HG03066 (cell line): ENCODE data around the gene PPP1R12C.
"Not testable (repeated sequence)": the region's sequence is repeated elsewhere in the genome, so short reads cannot be mapped to it uniquely, and the experiment has no call there.

Experiments
- ATAC-seq: cut with Tn5 transposase; IDR thresholded peaks from one replicate; pipeline ENCODE4 v1.9.1; 2021; ENCODE audit warnings: low read depth; ENCODE audit not compliant: unreplicated experiment

The PPP1R12C gene

GRCh38 chr19:55116859-55117662 is at the start of gene PPP1R12C:
Gene PPP1R12C, minus strand, starts transcription at chr19:55117637. Its CDS starts 94 bp downstream, at chr19:55117543.
- no peak for ATAC-seq

DNA sequence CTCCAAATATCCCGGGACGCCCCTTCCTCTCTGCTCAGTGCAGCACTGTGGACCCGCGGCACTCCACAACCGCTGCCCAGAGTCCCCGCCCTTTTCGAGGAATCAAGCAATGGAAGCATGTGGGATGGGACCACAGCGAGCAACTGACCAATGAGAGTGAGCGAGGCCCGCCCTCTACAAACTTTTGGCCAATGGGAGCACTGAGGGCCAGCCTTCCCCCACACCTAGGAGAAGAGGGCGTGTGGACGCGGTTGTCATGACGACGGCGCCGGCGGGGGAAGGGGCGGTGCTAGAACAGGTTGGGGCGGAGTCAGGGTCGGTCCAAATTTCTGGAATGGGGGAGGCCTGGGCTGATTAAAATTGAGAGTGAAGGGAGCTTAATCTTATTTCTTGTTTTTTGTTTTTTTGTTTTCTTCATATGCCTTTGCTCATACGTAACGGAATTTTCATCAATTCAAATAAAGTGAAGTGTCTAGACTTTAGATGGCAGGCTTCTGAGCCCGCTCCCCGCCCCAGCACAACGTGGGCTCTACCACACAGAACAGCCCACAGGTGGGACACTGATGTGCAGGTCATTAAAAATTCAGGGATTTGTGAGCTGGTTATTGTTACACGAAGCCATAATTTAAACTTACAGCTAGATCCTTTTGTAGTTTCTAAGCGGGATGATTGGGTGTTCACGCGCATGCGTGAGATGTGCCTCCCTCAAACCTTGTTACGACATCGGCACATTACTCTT is 49.3 kb upstream of the PPP1R12C start, which contains the start of gene DNAAF3:
Gene DNAAF3 (minus strand): TSS at position 84 of the 739 bp plus-strand sequence. CDS start 200 bp downstream, outside the sequence.
- ATAC-seq = peak; percentile 75

GRCh38 chr19:55165952-55166529 is 48.6 kb upstream of the PPP1R12C start:
- ATAC-seq = no peak

DNA sequence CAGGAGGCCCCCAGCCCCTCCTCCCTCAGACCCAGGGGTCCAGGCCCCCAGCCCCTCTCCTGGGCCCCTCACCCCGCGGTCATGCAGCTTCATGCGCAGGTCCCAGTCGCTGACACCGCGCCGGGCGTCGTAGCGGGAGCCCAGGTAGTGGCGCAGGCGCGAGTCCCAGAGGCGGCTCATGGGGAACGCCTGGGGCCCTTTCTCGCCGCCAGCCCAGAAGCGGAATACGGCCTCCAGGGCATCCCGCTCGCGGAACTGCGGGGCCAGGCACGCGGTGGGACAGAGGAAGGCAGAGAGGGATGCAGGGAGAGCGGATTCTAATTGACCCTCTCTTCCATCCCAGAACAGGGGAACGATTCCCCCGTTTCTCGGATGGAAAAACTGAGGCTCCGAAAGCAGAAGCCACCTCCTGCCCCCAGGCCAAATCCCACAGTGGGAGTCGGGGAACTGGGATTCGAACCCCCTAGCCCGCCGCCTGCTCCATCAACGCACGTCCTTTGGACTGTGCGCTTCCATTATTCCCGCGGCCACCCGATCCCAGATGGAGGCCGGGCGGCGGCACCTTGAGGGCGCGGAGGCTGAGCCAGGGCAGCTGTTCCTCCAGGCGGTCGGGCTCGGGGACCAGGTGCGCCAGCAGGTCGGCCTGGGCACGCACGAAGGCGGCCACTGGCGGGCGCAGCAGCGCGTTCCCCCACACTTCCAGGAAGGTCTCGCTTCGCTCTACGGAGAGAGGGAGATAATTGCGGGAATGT is 44.3 kb upstream of the PPP1R12C start:
- ATAC-seq = no peak

DNA sequence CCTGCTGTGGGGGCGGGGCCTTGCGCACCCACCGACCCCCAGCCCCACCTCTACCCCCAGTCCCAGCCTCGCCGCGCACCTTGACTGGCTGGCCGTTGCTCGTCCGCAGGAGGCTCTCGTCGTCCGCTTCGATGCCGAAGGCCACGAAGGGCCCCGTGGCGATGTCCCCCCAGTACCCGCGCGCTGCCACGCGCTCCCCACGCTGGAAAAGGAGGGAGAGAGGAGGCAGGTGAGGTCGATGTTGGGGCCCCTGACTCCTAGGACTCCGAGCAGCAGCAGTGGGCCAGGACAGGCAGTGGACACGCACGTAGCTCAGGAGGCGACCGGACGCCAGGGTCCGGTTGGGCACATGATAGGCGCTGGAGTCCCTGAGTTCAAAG is 43.5 kb upstream of the PPP1R12C start:
- no peak for ATAC-seq

GRCh38 chr19:55160128-55160985 is 42.9 kb upstream of the PPP1R12C start:
- no peak for ATAC-seq

DNA sequence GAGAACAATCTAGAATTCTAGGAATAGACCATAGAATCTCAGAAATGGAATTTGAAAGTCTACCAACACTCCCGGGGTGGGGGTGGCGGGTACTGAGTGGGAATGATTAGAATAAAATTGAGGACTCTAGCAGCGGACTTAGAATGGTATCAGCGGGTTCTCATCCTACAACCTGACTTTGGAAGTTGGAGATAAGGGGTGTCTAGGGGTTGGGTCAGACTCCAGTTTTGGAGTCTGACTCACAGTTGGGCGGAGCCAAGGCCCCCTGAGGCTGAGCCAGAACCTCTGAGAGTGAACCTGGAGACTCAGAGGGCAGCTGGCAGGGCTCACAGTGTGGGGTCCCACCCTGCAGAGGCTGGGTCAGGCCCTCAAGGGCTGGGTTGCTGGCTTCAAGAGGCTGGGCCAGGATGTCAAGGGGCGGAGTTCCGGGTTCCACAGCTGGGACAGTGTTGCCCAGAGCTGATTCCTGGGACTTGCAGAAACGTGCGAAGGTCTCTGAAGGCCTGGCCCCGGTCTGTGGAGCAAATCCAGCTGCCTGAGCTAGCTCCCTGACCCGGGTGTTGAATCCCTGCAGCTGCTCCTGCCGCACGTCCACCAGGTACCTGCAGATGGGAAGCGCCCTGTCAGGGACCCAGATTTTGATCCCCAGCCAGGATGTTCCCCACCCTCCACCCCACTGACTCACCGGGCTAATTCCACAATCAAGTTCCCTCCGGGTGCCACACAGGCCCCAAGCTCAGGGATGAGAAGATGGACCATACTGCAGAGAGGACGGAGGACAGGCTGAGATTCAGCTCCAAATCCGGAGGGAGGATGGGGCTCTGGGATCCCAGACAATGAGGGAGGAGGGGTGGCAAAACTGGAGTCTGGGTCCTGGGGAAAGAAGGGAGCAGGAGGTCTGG is 41.7 kb upstream of the PPP1R12C start:
- ATAC-seq = no peak

DNA sequence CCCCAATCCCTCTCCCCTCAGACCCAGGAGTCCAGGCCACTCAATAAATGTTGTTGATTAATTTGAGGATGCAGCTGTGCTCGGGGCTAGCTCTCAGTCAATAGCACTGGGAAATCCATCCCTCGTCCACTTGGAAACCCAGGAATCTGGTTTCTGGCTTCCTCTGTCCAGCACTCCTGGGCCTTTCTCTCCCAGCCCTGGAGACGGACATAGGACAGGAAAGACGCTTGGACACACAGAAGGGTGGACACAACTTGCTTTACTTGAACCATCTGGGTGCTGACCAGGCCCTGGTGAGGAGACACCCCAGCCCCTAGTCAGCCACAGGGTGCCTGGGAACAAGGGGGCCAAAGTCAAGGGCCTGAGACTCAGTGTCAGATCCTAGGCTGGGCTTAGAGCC is 41.0 kb upstream of the PPP1R12C start:
- ATAC-seq = no peak

GRCh38 chr19:55157064-55157908 is 39.8 kb upstream of the PPP1R12C start, which contains the start of gene TNNI3:
Gene TNNI3, minus strand, starts transcription at chr19:55157732. Its CDS starts 143 bp downstream, at chr19:55157589.
- ATAC-seq = no peak

GRCh38 chr19:55156202-55157063 is 39.0 kb upstream of the PPP1R12C start:
- no peak for ATAC-seq

DNA sequence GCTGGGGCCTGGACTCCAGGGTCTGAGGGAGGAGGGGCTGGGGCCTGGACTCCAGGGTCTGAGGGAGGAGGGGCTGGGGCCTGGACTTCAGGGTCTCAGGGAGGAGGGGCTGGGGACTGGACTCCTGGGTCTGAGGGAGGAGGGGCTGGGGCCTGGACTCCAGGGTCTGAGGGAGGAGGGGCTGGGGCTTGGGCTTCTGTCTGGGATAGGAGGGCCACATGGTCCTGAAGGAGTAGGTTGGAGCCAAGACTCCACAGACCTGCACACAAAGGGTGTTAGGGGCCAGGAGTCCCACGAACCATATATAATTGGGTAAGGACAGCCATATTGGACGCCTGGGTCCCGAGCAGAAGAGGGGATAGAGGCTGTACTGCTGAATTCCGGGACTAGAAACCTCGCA is 38.3 kb upstream of the PPP1R12C start:
- not testable (repeated sequence) for ATAC-seq

DNA sequence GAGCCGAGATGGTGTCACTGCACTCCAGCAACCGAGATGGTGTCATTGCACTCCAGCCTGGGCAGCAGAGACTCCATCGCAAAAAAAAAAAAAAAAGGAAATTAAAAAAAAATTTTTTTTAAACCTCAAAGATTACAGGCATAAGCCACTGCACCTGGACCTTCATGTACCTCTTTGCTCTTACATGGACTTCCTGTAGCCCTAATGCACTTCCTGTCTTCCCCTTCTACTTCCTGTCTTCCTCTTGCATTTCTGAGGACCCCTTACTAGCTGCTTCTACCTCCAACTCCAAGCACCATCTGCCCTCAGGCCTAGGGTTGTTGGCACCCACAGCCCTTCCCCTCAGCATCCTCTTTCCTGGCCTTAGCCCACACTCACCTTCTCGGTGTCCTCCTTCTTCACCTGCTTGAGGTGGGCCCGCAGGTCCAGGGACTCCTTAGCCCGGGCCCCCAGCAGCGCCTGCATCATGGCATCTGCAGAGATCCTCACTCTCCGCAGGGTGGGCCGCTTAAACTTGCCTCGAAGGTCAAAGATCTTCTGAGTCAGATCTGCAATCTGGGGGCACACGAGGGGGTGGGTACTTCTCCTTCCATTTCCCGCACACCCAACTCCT is 36.3 kb upstream of the PPP1R12C start:
- no peak for ATAC-seq

- no peak for ATAC-seq
These were observed 34.6 kb upstream of the PPP1R12C start for GRCh38 chr19:55152017-55152416.

DNA sequence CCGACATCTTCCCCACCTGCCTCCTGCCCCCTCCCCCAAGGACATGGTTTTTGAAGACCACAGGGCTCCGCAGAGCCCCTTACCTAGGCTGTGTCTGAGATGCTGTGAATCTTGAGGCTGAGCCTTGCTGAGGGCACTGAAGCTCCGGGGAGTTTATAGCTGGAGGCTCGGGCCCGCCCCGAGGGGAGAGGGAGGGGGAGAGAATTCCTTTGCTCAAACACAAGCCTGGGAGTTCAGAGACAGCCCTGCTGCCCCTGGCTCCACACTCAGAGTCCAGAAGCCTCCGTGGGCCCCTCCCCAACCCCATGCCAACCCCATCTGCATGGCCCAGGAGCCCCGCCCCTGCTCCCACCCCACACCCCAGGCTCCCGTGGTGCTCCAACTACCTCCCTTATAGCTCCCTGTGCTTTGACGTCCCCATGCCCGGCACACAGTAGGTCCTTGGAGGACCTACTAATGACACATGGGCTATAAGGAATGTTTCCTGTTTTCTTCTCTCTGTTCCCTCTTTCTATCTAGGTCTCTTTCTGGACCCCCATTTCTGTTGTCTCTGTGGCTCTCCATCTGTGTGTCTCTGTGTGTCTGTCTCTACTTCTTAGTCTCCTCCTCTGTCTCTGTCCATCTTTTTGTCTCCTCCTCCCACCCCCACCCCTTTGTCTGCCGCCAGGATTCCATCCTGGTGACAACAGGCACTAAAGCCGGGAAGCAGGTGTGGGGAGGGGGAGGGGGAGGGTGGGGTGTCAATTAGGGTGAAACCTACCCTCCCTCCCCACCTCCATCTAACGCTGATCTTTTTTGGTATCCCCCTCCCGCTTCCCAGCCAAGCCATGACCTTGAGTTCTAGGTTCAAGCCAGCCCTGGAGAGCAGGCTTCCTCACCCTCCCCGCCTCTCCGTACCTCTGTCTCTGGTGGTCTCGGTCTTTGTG is 31.9 kb upstream of the PPP1R12C start, which contains the start of gene TNNT1:
Gene TNNT1 (minus strand): TSS at position 129 of the 926 bp plus-strand sequence. CDS start 2,049 bp downstream, outside the sequence.
- no peak for ATAC-seq

DNA sequence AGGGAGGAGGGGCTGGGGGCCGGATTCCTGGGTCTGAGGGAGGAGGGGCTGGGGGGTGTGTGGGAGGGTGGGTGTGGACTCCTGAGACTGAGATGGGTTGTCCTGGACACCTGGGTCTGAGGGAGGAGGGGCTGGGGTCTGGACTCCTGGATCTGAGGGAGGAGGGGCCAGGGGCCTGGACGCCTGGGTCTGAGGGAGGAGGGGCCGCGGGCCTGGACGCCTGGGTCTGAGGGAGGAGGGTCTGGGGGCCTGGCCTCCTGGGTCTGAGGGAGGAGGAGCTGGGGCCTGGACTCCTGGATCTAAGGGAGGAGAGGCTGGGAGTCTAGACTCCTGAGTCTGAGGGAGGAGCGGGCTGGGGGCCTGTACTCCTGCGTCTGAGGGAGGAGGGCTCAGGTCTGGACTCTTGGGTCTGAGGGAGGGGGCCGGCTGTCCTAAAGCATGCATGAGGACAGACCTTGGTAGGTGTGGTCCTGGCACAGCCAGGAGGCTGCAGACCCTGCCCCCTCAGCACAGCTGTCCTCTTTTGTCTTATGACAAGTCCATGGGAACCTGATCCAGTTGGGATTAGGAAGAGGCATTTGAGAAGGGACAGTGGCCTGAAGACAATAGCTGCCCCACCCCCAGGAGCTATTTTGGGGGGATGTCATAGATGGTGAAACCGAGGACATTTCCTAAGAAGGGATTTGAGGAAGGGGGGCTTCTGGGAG is 30.3 kb upstream of the PPP1R12C start:
- ATAC-seq = no peak
